IMR-90 (cell line): ENCODE data around the gene FMO5. TPM values are rescaled to one million over a fixed set of nuclear protein-coding genes. Genes with fewer than 3 reads are reported as not detected.
A peak's percentile ranks its signal among the peaks of the same experiment; 100 is the strongest.

Experiments used
- ATAC-seq: fragments of 200-7000 bp; cut with Tn5 transposase; 2 replicates; pipeline ENCODE4 v1.9.1; 2020; ENCODE audit warnings: low read depth, mild to moderate bottlenecking, moderate library complexity
- BruUV-seq: library from RNA; stranded (reverse); fragments of 400-500 nt; replicated peaks from 2 replicates; lab custom pipeline; 2021; lab: Mats Ljungman, UMichigan
- CTCF ChIA-PET: fragments of 300-600 bp; formaldehyde crosslinking; extraction: SDS; loops from one replicate; lab custom pipeline; 2021; ENCODE audit warnings: antibody characterized with exemption; lab: Yijun Ruan, JAX
- POLR2A ChIA-PET: fragments of 300-600 bp; sonication (Branson Sonifier 250); formaldehyde crosslinking; loops from one replicate; lab custom pipeline; 2022; ENCODE audit warnings: antibody characterized with exemption; ENCODE audit not compliant: unreplicated experiment; lab: Charles Lee
- DNase-seq: peaks from one replicate; pipeline ENCODE4 v3.0.0; 2013
- H2AFZ ChIP-seq: replicated peaks from 2 replicates; pipeline ENCODE3; 2013; ENCODE audit warnings: low read length, mild to moderate bottlenecking; ENCODE audit not compliant: poor library complexity
- H2AK5ac ChIP-seq: 2 replicates; pipeline ENCODE4 v1.6.1; 2013; ENCODE audit warnings: low read depth, low read length, inconsistent platforms
- H2AK9ac ChIP-seq: replicated peaks from 2 replicates; pipeline ENCODE3; 2013; ENCODE audit warnings: mild to moderate bottlenecking, low read depth, low read length, moderate library complexity; ENCODE audit not compliant: poor library complexity
- H2BK120ac ChIP-seq: 2 replicates; pipeline ENCODE4 v1.6.1; 2013; ENCODE audit warnings: low read depth, low read length, inconsistent platforms
- H2BK15ac ChIP-seq: 3 replicates; pipeline ENCODE4 v1.6.1; 2013; ENCODE audit warnings: low read depth, low read length, inconsistent platforms
- H2BK20ac ChIP-seq: 2 replicates; pipeline ENCODE4 v1.6.1; 2013; ENCODE audit warnings: low read depth, mild to moderate bottlenecking, inconsistent platforms, low read length, moderate library complexity
- H2BK5ac ChIP-seq: 2 replicates; pipeline ENCODE4 v1.6.1; 2013; ENCODE audit warnings: mild to moderate bottlenecking, low read depth, low read length, inconsistent platforms; ENCODE audit not compliant: poor library complexity, severe bottlenecking
- H3K14ac ChIP-seq: replicated peaks from 2 replicates; pipeline ENCODE4 v1.6.1; 2013; ENCODE audit warnings: low read depth, low read length, inconsistent platforms
- H3K18ac ChIP-seq: 2 replicates; pipeline ENCODE4 v1.6.1; 2013; ENCODE audit warnings: low read depth, low read length, control low read depth
- H3K23ac ChIP-seq: 2 replicates; pipeline ENCODE4 v1.6.1; 2013; ENCODE audit warnings: low read depth, low read length, inconsistent platforms
- H3K27ac ChIP-seq: 2 replicates; pipeline ENCODE4 v1.5.1; 2013; ENCODE audit warnings: mild to moderate bottlenecking, control low read depth, low read length; ENCODE audit not compliant: insufficient read depth
- H3K27me3 ChIP-seq: 2 replicates; pipeline ENCODE4 v1.6.1; 2013; ENCODE audit warnings: low read length; ENCODE audit not compliant: control insufficient read depth, insufficient read depth
- H3K36me3 ChIP-seq: 2 replicates; pipeline ENCODE4 v1.6.1; 2013; ENCODE audit warnings: low read length, mixed read lengths; ENCODE audit not compliant: control insufficient read depth, insufficient read depth
- H3K4ac ChIP-seq: 2 replicates; pipeline ENCODE4 v1.6.1; 2013; ENCODE audit warnings: low read depth, low read length, inconsistent platforms
- H3K4me1 ChIP-seq: 2 replicates; pipeline ENCODE4 v1.6.1; 2013; ENCODE audit warnings: low read length, mixed read lengths; ENCODE audit not compliant: control insufficient read depth, insufficient read depth
- H3K4me2 ChIP-seq: 2 replicates; pipeline ENCODE4 v1.6.1; 2013; ENCODE audit warnings: low read depth, mild to moderate bottlenecking, control low read depth, low read length, moderate library complexity
- H3K4me3 ChIP-seq: 2 replicates; pipeline ENCODE4 v1.5.1; 2013; ENCODE audit warnings: low read depth, mild to moderate bottlenecking, control low read depth, low read length, moderate library complexity; ENCODE audit not compliant: insufficient read depth
- H3K56ac ChIP-seq: 2 replicates; pipeline ENCODE4 v1.6.1; 2013; ENCODE audit warnings: low read length, inconsistent platforms; ENCODE audit not compliant: insufficient read depth; ENCODE audit errors: extremely low read depth
- H3K79me1 ChIP-seq, 2 experiments: 2 replicates each; pipeline ENCODE4 v1.6.1; 2013; ENCODE audit warnings: low read length in 2 of 2, inconsistent platforms in 1 of 2, low read depth in 1 of 2
- H3K9ac ChIP-seq: 2 replicates; pipeline ENCODE4 v1.6.1; 2013; ENCODE audit warnings: low read depth, low read length, control low read depth
- H3K9me1 ChIP-seq: 2 replicates; pipeline ENCODE4 v1.6.1; 2013; ENCODE audit warnings: low read length, inconsistent platforms; ENCODE audit not compliant: insufficient read depth
- H3K9me3 ChIP-seq: 2 replicates; pipeline ENCODE4 v1.6.1; 2013; ENCODE audit warnings: low read length; ENCODE audit not compliant: control insufficient read depth, insufficient read depth
- H4K20me1 ChIP-seq: 2 replicates; pipeline ENCODE4 v1.6.1; 2013; ENCODE audit warnings: low read length, inconsistent platforms; ENCODE audit not compliant: insufficient read depth
- H4K5ac ChIP-seq: 2 replicates; pipeline ENCODE4 v1.6.1; 2013; ENCODE audit warnings: mild to moderate bottlenecking, low read depth, low read length, control low read depth
- H4K8ac ChIP-seq, 2 experiments: 2 replicates each; pipeline ENCODE4 v1.6.1; 2013; ENCODE audit warnings: low read depth in 2 of 2, low read length in 2 of 2, control low read depth in 1 of 2, inconsistent platforms in 1 of 2
- H4K91ac ChIP-seq: 2 replicates; pipeline ENCODE4 v1.6.1; 2013; ENCODE audit warnings: low read depth, low read length, inconsistent platforms; ENCODE audit not compliant: insufficient read depth
- CEBPB ChIP-seq: IDR thresholded peaks from 2 replicates; pipeline ENCODE4 v1.6.1; 2012; ENCODE audit warnings: low read depth, low read length, improper control_type of control experiment
- FOS ChIP-seq: fragments of 150-350 bp; IDR thresholded peaks from 2 replicates; pipeline ENCODE4 v1.6.1; 2016; ENCODE audit warnings: low read depth, low read length
- MAFK ChIP-seq: IDR thresholded peaks from 2 replicates; pipeline ENCODE4 v1.6.1; 2012; ENCODE audit warnings: low read depth, low read length, improper control_type of control experiment
- MAZ ChIP-seq: IDR thresholded peaks from 2 replicates; pipeline ENCODE4 v1.6.1; 2012; ENCODE audit warnings: low read depth, mild to moderate bottlenecking, low read length, improper control_type of control experiment, moderate library complexity, borderline replicate concordance
- MXI1 ChIP-seq: IDR thresholded peaks from 2 replicates; pipeline ENCODE4 v1.6.1; 2012; ENCODE audit warnings: low read depth, mild to moderate bottlenecking, low read length, moderate library complexity, borderline replicate concordance
- POLR2A ChIP-seq: IDR thresholded peaks from 2 replicates; pipeline ENCODE4 v1.6.1; 2012; ENCODE audit warnings: mild to moderate bottlenecking, low read depth, low read length
- RAD21 ChIP-seq: IDR thresholded peaks from 2 replicates; pipeline ENCODE4 v1.6.1; 2012; ENCODE audit warnings: low read length, improper control_type of control experiment
- RFX5 ChIP-seq: IDR thresholded peaks from 2 replicates; pipeline ENCODE4 v1.8.0; 2012; ENCODE audit warnings: low read depth, mild to moderate bottlenecking, low read length, moderate library complexity
- SMC3 ChIP-seq: fragments of 150-350 bp; IDR thresholded peaks from 2 replicates; pipeline ENCODE4 v1.6.1; 2016; ENCODE audit warnings: low read depth, mild to moderate bottlenecking, antibody characterized with exemption, low read length, moderate library complexity
- WGBS, 2 experiments: methylation state at CpG; one replicate each; pipeline versions ENCODE4 v1.1.5 to v1.1.7; 2013; ENCODE audit warnings: missing lambda C conversion rate in 2 of 2; ENCODE audit not compliant: insufficient read length in 1 of 2; ENCODE audit errors: extremely low coverage in 2 of 2; 5-methylcytosine and 5-hydroxymethylcytosine counted together
- dilution Hi-C: fragments of 300-500 bp; cut with HindIII; formaldehyde crosslinking; loops from one replicate; pipeline ENCODE4 v1.14.3; 2018; ENCODE audit warnings: low sequenced_read_pairs; ENCODE audit not compliant: unreplicated experiment
- in situ Hi-C: fragments of 300-500 bp; cut with MboI; formaldehyde crosslinking; loops from 3 replicates; pipeline ENCODE4 v1.14.3; 2019; ENCODE audit warnings: low sequenced_read_pairs, inconsistent platforms, mixed read lengths
- intact Hi-C: fragments of 100-400 bp; cut with micrococcal nuclease; formaldehyde crosslinking; loops from 2 replicates; pipeline ENCODE4 v1.10.0; 2022
- polyA plus RNA-seq, 3 experiments: library from polyadenylated mRNA; depleted of rRNA; stranded (reverse); fragments of >200 nt; gene quantifications; 2 replicates each; pipeline ENCODE4 v1.2.3, GENCODE V29; 2012; ENCODE audit warnings: low replicate concordance in 1 of 3
- total RNA-seq: library from RNA; depleted of rRNA; stranded (reverse); fragments of >200 nt; gene quantifications from 2 replicates; pipeline ENCODE4 v1.2.3, GENCODE V29; 2012
- TF ChIP-seq, protein P1 (sequence below): fragments of 150-350 bp; IDR thresholded peaks from 2 replicates; pipeline ENCODE4 v1.6.1; 2017; ENCODE audit warnings: mild to moderate bottlenecking, antibody characterized with exemption, low read length, low read depth
- TF ChIP-seq, protein P2 (sequence below): fragments of 150-350 bp; IDR thresholded peaks from 2 replicates; pipeline ENCODE4 v1.6.1; 2016; ENCODE audit warnings: low read depth, mild to moderate bottlenecking, low read length, moderate library complexity, borderline replicate concordance
- TF ChIP-seq, protein P3 (sequence below): conservative IDR thresholded peaks from 2 replicates; pipeline ENCODE4 v1.5.1; 2012; ENCODE audit warnings: mild to moderate bottlenecking, low read depth, low read length, improper control_type of control experiment

The FMO5 gene
- total and polyA plus RNA-seq, 2 of the 4 experiments (the other 2 are of a cell fraction), result 0.36 to 0.51 TPM

DNA sequence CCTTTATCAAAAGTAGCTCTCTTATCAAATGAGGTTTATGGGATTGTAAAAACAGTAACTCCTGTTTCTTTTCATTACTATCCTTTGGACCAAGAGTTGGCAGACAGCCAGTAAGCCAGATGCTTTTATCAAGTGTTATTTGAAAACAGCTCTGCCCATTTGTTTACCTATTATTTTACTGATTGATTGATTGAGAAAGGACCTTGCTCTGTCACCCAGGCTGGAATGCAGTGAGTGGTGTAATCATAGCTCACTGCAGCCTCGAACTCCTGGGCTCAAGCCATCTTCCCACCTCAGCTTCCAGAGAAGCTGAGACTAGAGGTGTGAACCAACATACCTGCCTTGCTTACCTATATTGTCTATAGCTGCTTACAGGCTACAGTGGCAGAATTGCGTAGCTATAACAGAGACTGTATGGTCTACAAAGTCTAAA is 56.5 kb downstream of the FMO5 start:
- Histone ChIP-seq H3K4ac (peak overlapping the region; percentile 37), H2AFZ (no peak overlapping the region), H3K9me3 (no peaks in the 10 kb centered on the region), H4K8ac (no peak overlapping the region), H2BK120ac (peak overlapping the region; percentile 47), H4K20me1 (peaks cover 4% of the 10 kb centered on the region), H3K9me1 (peaks cover 8% of the 10 kb centered on the region), H2BK5ac (peak overlapping the region; percentile 79), H2BK15ac (peak overlapping the region; percentile 32; the same call in 1 of the 3 replicates), H3K4me1 (peaks cover 10% of the 10 kb centered on the region), H3K23ac (no peak overlapping the region), H3K56ac (no peak overlapping the region), H3K9ac (no peak overlapping the region), H2AK5ac (peak overlapping the region; percentile 36; the same call in 1 of the 2 replicates), H3K36me3 (peaks cover 8% of the 10 kb centered on the region), H2AK9ac (no peak overlapping the region), H3K27ac (peak overlapping the region; percentile 48; the same call in 1 of the 2 replicates), H3K4me3 (no peak overlapping the region), H3K18ac (peak overlapping the region; percentile 36; the same call in 1 of the 2 replicates), H3K79me1 (peaks cover 22 to 35% of the 10 kb centered on the region in 2 experiments), H3K14ac (peak overlapping the region; percentile 77; the same call in 1 of the 2 replicates), H2BK20ac (no peak overlapping the region), H3K4me2 (peak overlapping the region; percentile 39), H3K27me3 (no peaks in the 10 kb centered on the region), H4K91ac (peak overlapping the region; percentile 68), H4K5ac (no peak overlapping the region; the same call in 1 of the 2 replicates)
- no CpG with 5 or more reads among the region's 2 CpGs for WGBS, 2 experiments
- CTCF ChIA-PET, result interaction anchor here (1.4 kb wide), 1 partner anchor 74 kb away, joined by 3 read pairs; the partner anchor contains the start of gene CHD1L
- BruUV-seq, result no TSS peak
- POLR2A ChIA-PET, result no interaction called here
- dilution Hi-C loops (no loop called here), in situ Hi-C loops (no loop called here), intact Hi-C loops (no loop called here)
- ATAC-seq, result no peak
- TF ChIP-seq SMC3 (no peak), MAFK (no peak), FOS (no peak), POLR2A (no peak), MAZ (no peak), RAD21 (no peak), CEBPB (no peak), RFX5 (no peak), MXI1 (no peak)
- TF ChIP-seq, protein P1, sequence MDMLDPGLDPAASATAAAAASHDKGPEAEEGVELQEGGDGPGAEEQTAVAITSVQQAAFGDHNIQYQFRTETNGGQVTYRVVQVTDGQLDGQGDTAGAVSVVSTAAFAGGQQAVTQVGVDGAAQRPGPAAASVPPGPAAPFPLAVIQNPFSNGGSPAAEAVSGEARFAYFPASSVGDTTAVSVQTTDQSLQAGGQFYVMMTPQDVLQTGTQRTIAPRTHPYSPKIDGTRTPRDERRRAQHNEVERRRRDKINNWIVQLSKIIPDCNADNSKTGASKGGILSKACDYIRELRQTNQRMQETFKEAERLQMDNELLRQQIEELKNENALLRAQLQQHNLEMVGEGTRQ, result no peak
- TF ChIP-seq, protein P2, sequence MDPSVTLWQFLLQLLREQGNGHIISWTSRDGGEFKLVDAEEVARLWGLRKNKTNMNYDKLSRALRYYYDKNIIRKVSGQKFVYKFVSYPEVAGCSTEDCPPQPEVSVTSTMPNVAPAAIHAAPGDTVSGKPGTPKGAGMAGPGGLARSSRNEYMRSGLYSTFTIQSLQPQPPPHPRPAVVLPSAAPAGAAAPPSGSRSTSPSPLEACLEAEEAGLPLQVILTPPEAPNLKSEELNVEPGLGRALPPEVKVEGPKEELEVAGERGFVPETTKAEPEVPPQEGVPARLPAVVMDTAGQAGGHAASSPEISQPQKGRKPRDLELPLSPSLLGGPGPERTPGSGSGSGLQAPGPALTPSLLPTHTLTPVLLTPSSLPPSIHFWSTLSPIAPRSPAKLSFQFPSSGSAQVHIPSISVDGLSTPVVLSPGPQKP, result no peak
- TF ChIP-seq, protein P3, sequence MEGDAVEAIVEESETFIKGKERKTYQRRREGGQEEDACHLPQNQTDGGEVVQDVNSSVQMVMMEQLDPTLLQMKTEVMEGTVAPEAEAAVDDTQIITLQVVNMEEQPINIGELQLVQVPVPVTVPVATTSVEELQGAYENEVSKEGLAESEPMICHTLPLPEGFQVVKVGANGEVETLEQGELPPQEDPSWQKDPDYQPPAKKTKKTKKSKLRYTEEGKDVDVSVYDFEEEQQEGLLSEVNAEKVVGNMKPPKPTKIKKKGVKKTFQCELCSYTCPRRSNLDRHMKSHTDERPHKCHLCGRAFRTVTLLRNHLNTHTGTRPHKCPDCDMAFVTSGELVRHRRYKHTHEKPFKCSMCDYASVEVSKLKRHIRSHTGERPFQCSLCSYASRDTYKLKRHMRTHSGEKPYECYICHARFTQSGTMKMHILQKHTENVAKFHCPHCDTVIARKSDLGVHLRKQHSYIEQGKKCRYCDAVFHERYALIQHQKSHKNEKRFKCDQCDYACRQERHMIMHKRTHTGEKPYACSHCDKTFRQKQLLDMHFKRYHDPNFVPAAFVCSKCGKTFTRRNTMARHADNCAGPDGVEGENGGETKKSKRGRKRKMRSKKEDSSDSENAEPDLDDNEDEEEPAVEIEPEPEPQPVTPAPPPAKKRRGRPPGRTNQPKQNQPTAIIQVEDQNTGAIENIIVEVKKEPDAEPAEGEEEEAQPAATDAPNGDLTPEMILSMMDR, result no peak
- DNase-seq, result peak; percentile 42
